OCI-LY7 (cell line): ENCODE results near the gene OR52K1. TPM values are rescaled to one million over a fixed set of nuclear protein-coding genes. Genes with fewer than 3 reads are reported as not detected.

Experiments used
- BruUV-seq: library from RNA; stranded (reverse); fragments of 400-500 nt; replicated peaks from 2 replicates; lab custom pipeline; 2021; lab: Mats Ljungman, UMichigan
- CTCF ChIA-PET: fragments of 300-600 bp; sonication (Branson Sonifier 250); formaldehyde crosslinking; loops from one replicate; lab custom pipeline; 2022; ENCODE audit warnings: antibody characterized with exemption; ENCODE audit not compliant: unreplicated experiment; lab: Charles Lee
- POLR2A ChIA-PET: fragments of 300-600 bp; sonication (Branson Sonifier 250); formaldehyde crosslinking; loops from one replicate; lab custom pipeline; 2022; ENCODE audit warnings: antibody characterized with exemption; lab: Charles Lee
- DNase-seq: peaks from one replicate; pipeline ENCODE4 v3.0.0-alpha.2; 2015; ENCODE audit warnings: low spot score
- H2AFZ ChIP-seq: fragments of 200-600 bp; sonication (generic), shearing (Covaris generic); 2 replicates; pipeline ENCODE4 v1.6.1; 2014; ENCODE audit warnings: mild to moderate bottlenecking, antibody characterized with exemption, low read length, moderate library complexity
- H3K27ac ChIP-seq: fragments of 200-600 bp; sonication (generic); 2 replicates; pipeline ENCODE4 v1.5.1; 2014; ENCODE audit warnings: mixed run types, low read depth, mild to moderate bottlenecking, moderate library complexity, low read length, inconsistent platforms; ENCODE audit not compliant: poor library complexity, severe bottlenecking
- H3K36me3 ChIP-seq: fragments of 200-600 bp; sonication (generic); 2 replicates; pipeline ENCODE4 v1.6.1; 2014; ENCODE audit warnings: mild to moderate bottlenecking, antibody characterized with exemption, low read length, moderate library complexity, mixed read lengths; ENCODE audit not compliant: insufficient read depth
- H3K4me1 ChIP-seq: fragments of 200-600 bp; sonication (generic); 2 replicates; pipeline ENCODE4 v1.5.1; 2014; ENCODE audit warnings: mild to moderate bottlenecking, low read length; ENCODE audit not compliant: insufficient read depth, poor library complexity, severe bottlenecking
- H3K4me2 ChIP-seq: fragments of 200-600 bp; sonication (generic); 2 replicates; pipeline ENCODE4 v1.6.1; 2014; ENCODE audit warnings: mild to moderate bottlenecking, low read length
- H3K4me3 ChIP-seq: fragments of 200-600 bp; sonication (generic); 2 replicates; pipeline ENCODE4 v1.5.1; 2014; ENCODE audit warnings: mild to moderate bottlenecking, low read depth, low read length; ENCODE audit not compliant: poor library complexity, severe bottlenecking
- H3K79me2 ChIP-seq: fragments of 200-600 bp; sonication (generic); 2 replicates; pipeline ENCODE4 v1.6.1; 2016; ENCODE audit warnings: low read depth, mild to moderate bottlenecking, low read length, moderate library complexity, mixed read lengths; ENCODE audit not compliant: insufficient read depth
- H3K9me2 ChIP-seq: fragments of 200-600 bp; sonication (generic); 2 replicates; pipeline ENCODE4 v1.6.1; 2016; ENCODE audit warnings: mild to moderate bottlenecking, low read length, mixed read lengths; ENCODE audit not compliant: insufficient read depth
- H3K9me3 ChIP-seq: fragments of 200-600 bp; sonication (generic); 2 replicates; pipeline ENCODE4 v1.6.1; 2014; ENCODE audit warnings: mild to moderate bottlenecking, mixed run types, low read length, mixed read lengths
- H4K20me1 ChIP-seq: fragments of 200-600 bp; sonication (generic); 2 replicates; pipeline ENCODE4 v1.6.1; 2014; ENCODE audit warnings: mild to moderate bottlenecking, antibody characterized with exemption, low read length, moderate library complexity, mixed read lengths; ENCODE audit not compliant: insufficient read depth
- EZH2phosphoT487 ChIP-seq: fragments of 200-600 bp; sonication (generic); IDR thresholded peaks from 2 replicates; pipeline ENCODE4 v1.6.1; 2018; ENCODE audit warnings: low read depth, borderline replicate concordance, mild to moderate bottlenecking, mixed run types, antibody characterized with exemption, low read length, moderate library complexity, mixed read lengths
- intact Hi-C: fragments of 100-400 bp; cut with micrococcal nuclease; formaldehyde crosslinking; loops from one replicate; pipeline ENCODE4 v1.10.0; 2022; ENCODE audit not compliant: unreplicated experiment
- total RNA-seq, 2 experiments: library from RNA; depleted of rRNA in 1 of 2; stranded (reverse); fragments of >200 nt in 1 of 2; shearing (Covaris generic) in 1 of 2; gene quantifications; 2 replicates each; pipeline ENCODE4 v1.2.3, GENCODE V29; 2014 to 2022
- TF ChIP-seq, protein P1 (sequence below): fragments of 200-600 bp; sonication (generic); conservative IDR thresholded peaks from 2 replicates; pipeline ENCODE4 v1.5.1; 2014; ENCODE audit warnings: mild to moderate bottlenecking, antibody characterized with exemption, low read length, moderate library complexity, mixed read lengths

Gene OR52K1
- total RNA-seq, 2 experiments from 2014 or later = not detected

DNA sequence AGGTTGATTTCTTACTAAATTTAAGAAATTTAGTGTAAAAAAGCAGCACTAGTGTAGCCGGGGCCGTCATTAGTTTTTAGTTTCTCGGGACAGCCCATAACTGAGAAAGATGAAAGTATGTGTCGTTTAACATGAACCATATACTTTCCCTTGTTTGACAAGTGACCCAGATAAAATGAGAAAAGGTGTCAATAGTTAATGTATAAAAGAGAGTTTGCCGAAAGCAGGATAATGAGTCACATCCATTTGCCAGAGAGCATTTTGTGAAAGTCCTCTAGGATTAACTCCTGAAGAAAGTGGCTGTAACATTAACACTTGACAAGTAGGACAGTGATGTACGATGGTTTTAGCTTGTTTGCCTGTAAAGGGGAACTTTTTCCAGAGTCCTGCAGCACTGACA is 13.5 kb downstream of the OR52K1 start:
- no peak for DNase-seq
- Histone ChIP-seq H3K79me2 (no peaks in the 10 kb centered on the region), H2AFZ (no peak overlapping the region), H4K20me1 (no peaks in the 10 kb centered on the region), H3K4me2 (no peak overlapping the region), H3K9me3 (no peaks in the 10 kb centered on the region), H3K36me3 (no peaks in the 10 kb centered on the region), H3K4me3 (no peak overlapping the region), H3K4me1 (no peaks in the 10 kb centered on the region), H3K9me2 (no peaks in the 10 kb centered on the region), H3K27ac (no peak overlapping the region)
- ChIA-PET POLR2A (interaction anchor here (0.9 kb wide), 1 partner anchor 310 kb away, joined by 4 read pairs; no protein-coding TSS in a partner anchor), CTCF (no interaction called here)
- TF ChIP-seq EZH2phosphoT487 = no peak
- TF ChIP-seq, protein P1, sequence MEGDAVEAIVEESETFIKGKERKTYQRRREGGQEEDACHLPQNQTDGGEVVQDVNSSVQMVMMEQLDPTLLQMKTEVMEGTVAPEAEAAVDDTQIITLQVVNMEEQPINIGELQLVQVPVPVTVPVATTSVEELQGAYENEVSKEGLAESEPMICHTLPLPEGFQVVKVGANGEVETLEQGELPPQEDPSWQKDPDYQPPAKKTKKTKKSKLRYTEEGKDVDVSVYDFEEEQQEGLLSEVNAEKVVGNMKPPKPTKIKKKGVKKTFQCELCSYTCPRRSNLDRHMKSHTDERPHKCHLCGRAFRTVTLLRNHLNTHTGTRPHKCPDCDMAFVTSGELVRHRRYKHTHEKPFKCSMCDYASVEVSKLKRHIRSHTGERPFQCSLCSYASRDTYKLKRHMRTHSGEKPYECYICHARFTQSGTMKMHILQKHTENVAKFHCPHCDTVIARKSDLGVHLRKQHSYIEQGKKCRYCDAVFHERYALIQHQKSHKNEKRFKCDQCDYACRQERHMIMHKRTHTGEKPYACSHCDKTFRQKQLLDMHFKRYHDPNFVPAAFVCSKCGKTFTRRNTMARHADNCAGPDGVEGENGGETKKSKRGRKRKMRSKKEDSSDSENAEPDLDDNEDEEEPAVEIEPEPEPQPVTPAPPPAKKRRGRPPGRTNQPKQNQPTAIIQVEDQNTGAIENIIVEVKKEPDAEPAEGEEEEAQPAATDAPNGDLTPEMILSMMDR = no peak
- intact Hi-C loops = no loop called here
- BruUV-seq = no TSS peak

- BruUV-seq = no TSS peak
- CTCF ChIA-PET = no interaction called here
- Histone ChIP-seq H3K9me2 (no peaks in the 10 kb centered on the region), H3K4me3 (no peak overlapping the region), H3K9me3 (no peaks in the 10 kb centered on the region), H3K79me2 (no peaks in the 10 kb centered on the region), H3K36me3 (no peaks in the 10 kb centered on the region), H4K20me1 (no peaks in the 10 kb centered on the region), H3K4me1 (no peaks in the 10 kb centered on the region), H3K27ac (no peak overlapping the region), H3K4me2 (no peak overlapping the region), H2AFZ (no peak overlapping the region)
- intact Hi-C loops = no loop called here
- no peak for DNase-seq
- POLR2A ChIA-PET = interaction anchor here (0.6 to 0.9 kb wide), 2 partner anchors 96 to 310 kb away, joined by 4 read pairs; no protein-coding TSS in a partner anchor
- TF ChIP-seq, protein P1 = no peak
- TF ChIP-seq EZH2phosphoT487 = no peak
Measured at GRCh38 chr11:4496557-4497248, 14.3 kb downstream of the OR52K1 start.

GRCh38 chr11:4508886-4509285 is 26.4 kb downstream of the OR52K1 start:
- Histone ChIP-seq H3K9me3 (no peaks in the 10 kb centered on the region), H3K27ac (no peak overlapping the region), H3K36me3 (no peaks in the 10 kb centered on the region), H3K4me2 (no peak overlapping the region), H3K4me1 (no peaks in the 10 kb centered on the region), H4K20me1 (no peaks in the 10 kb centered on the region), H2AFZ (no peak overlapping the region), H3K79me2 (no peaks in the 10 kb centered on the region), H3K9me2 (no peaks in the 10 kb centered on the region), H3K4me3 (no peak overlapping the region)
- TF ChIP-seq, protein P1 = no peak
- TF ChIP-seq EZH2phosphoT487 = no peak
- CTCF ChIA-PET = no interaction called here
- no peak for DNase-seq
- no TSS peak for BruUV-seq
- intact Hi-C loops = no loop called here
- POLR2A ChIA-PET = interaction anchor here (0.6 to 0.7 kb wide), 2 partner anchors 10 to 347 kb away, joined by 3 to 8 read pairs; no protein-coding TSS in a partner anchor
